Epithelial cell of prostate (primary cell): ENCODE measurements around the gene TAS2R10.
"Not testable (repeated sequence)": the region's sequence is repeated elsewhere in the genome, so short reads cannot be mapped to it uniquely, and the experiment has no call there.

Experiments used
- DNase-seq: peaks from one replicate; pipeline ENCODE4 v3.0.0-alpha.2; 2011; ENCODE audit warnings: low read depth, low spot score
- H3K27ac ChIP-seq: fragments of 450-650 bp; 2 replicates; pipeline ENCODE4 v1.5.1; 2017; ENCODE audit warnings: mild to moderate bottlenecking

Gene TAS2R10

DNA sequence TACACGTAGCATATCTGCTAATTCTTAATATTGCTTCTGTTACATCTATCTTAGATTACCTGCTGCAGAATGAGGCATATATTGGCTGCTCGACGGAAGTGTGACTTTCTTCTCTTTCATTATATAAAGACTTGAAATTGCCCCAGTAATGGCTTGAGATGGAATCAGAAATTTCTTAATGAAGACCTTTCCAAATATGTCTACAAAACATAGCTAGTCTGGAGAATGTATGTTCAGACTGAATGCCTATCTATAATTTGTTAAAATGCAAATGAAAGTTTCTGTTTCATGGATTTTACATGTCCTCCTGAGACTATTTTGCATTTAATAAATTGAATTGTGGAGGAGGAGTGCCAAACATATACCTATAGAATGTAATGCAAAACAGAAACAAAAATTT lies at the start of gene TAS2R10:
Gene TAS2R10 (minus strand): TSS at position 101 of the 400 bp plus-strand sequence. CDS start 89 bp downstream, at position 12.
- H3K27ac ChIP-seq: no peak within 1 kb of the TSS
- no peak for DNase-seq

DNA sequence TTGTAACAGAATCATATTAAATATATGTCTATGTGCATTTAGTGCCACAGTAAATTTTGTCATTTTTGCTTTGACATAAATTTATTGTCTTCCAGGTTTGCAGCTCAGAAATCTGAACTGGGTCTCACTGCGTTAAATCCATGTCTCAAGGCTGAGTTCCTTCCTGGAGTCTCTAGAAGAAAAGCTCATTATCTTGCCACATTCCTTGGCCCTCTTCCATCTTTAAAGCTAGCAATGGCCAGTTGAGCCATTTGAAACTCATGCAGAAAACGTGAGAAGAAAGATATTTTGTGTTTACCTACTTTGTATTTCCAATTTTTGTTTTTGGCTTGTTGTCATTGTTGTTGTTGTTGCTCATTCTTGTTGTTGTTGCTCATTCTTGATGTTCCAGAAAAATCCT lies 47.2 kb upstream of the TAS2R10 start:
- no peak for DNase-seq

DNA sequence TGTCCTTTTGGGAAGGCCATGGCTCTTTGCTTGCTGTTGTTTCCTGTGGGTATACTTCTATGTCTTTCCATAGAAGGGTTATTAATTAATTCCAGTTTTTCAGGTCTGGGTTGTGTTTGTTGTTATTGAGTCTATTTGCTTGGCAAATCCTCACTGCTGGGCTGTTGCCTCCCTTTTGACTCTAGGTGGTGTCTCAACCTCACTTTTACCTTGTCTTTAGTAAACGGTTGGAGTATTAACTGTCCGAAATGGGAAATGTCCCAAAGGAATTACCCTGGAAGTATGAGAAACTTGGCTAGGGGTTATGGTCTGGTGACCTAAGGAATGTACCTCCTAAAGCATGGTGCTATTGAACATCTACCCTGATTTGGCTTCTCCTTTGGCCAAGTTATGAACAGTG lies 41.2 kb upstream of the TAS2R10 start:
- no peak for DNase-seq
- H3K27ac ChIP-seq: no peak overlapping the region

More for the DNA sequence above, 47.2 kb upstream of the TAS2R10 start:
- H3K27ac ChIP-seq: no peak overlapping the region

DNA sequence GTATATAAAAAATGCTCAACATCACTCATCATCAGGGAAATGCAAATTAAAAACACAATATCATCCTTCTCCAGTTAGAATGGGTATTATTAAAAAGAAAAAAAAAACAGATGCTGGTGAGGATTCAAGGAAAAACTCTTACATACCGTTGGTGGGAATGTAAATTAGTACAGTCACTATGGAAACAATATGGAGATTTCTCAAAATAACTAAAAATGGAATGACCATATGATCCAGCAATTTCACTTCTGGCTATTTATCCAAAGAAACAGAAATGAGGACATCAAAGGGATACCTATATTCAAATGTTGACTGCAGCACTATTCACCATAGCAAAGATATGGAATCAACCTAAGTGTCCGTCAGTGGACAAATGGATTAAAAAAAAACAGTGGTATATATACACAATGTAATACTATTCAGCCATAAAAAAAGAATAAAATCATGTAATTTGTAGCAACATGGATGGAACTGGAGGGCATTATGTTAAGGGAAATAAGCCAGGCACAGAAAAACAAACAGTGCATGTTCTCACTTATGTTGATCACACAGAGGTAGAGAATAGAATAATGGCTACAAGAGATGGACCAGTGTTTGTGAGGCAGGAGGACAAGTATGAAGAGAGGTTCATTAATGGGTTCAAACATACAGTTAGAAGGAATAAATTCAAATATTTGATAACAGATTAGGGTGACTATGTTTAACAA lies 37.5 kb upstream of the TAS2R10 start:
- no peak for DNase-seq
- no peak overlapping the region for H3K27ac ChIP-seq

- DNase-seq: no peak
- no peak overlapping the region for H3K27ac ChIP-seq
Observed at GRCh38 chr12:10861366-10861765, 35.2 kb upstream of the TAS2R10 start.

- no peak for DNase-seq
- no peak overlapping the region for H3K27ac ChIP-seq
Observed at GRCh38 chr12:10855807-10856206, 29.6 kb upstream of the TAS2R10 start.

DNA sequence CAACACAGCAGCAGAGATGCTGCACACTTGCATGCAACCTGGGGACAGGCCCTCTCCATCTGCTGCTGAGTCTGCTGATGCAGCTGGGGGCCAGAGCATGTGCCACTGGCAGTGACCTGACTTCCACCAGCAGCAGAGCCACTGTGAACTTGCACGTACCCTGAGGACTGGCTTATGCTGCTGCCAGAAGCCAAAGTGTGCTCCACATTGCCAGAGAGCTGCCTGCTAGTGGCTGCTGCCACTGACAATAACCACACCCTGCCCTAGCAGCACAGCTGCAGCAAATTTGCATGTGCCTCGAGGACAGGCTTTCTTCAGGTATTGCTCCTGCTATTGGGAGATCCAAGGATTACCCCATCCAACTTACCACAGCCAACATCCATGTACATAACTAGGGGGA lies 27.6 kb upstream of the TAS2R10 start:
- no peak overlapping the region for H3K27ac ChIP-seq
- no peak for DNase-seq

GRCh38 chr12:10851243-10851858 lies 25.2 kb upstream of the TAS2R10 start:
- no peak for DNase-seq
- H3K27ac ChIP-seq: no peak overlapping the region

GRCh38 chr12:10849425-10849878 lies 23.3 kb upstream of the TAS2R10 start, which contains the start of gene PRR4:
PRR4 (minus strand) TSS chr12:10849475; CDS start chr12:10849437, 38 bp downstream.
- no peak for DNase-seq
- no peak within 1 kb of the TSS for H3K27ac ChIP-seq

DNA sequence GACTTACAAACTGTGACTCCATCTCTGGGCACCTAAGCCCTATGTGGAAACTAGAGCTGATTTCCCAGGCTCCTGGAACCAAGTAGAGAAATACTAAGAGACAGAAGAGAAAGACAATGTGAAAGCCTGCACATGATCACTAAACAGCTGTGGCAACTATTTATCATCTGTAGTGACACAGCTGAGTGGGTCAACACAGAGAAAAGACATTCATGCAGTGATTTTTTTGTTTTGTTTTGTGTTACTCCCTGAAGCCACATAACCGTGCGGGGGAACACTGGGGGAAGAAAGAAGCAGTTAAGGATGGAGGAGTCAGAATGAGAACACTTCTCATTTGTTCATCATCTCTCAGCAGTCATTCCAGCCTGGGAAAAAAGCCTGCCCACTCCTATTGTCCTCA lies 21.6 kb upstream of the TAS2R10 start:
- no peak for DNase-seq
- H3K27ac ChIP-seq: no peak overlapping the region

DNA sequence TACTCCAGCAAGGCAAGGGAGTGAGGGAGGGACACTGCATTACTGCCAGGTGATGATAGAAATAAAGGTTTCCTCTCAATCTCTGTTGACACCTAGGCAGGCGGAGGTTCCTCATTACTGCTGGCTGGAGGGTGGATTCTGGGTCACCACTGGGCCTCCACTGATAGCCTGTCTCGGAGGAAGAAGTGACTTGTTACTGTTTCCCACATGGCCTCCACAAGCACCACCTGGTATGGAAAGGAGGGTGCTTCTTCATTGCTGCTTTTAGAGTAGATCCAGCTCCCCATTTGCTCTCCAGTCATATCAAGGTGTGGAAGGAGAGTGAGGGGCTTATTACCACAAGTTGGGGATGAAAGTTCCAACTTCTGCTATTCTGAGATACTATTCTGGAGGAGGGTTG lies 16.7 kb upstream of the TAS2R10 start:
- H3K27ac ChIP-seq: no peak overlapping the region
- no peak for DNase-seq

DNA sequence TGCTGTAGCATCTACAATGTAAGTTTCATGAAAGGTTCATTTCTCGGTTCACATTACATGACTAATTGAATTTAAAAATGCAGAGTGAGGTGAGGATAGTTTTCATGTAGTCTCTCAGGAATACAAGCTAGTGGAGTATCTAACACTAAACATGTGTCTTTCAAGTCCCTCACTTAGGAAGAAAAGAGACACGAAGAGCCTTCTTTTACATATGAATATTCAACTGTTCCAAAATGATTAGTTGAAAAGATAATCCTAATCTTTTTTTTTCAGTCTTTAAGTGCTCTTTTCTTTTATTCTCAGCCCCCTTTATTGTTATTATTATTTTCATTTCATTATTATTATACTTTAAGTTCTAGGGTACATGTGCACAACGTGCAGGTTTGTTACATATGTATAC lies 12.3 kb upstream of the TAS2R10 start:
- no peak overlapping the region for H3K27ac ChIP-seq
- DNase-seq: no peak

- H3K27ac ChIP-seq: no peak overlapping the region
- no peak for DNase-seq
Observed at GRCh38 chr12:10829994-10830393, 3.8 kb upstream of the TAS2R10 start.

DNA sequence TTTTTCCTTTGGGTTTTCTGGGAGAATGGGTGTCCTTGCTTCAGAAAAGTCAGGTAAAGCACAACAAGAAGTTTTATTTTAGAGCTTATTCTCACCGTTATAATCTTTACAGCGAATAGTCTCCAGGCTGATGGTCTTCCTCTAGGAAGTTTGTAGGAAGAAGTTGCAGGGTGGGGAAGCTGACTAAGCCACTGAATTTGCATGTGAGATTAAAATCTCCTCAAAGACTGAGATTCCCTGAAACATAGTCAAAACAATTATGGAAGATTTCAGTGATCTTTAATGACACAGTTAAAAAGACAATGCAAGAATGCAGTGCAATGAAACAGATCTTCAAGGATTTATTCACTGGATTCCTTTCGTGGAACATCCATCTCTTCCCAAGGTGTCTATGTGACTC lies 1.2 kb downstream of the TAS2R10 start:
- no peak for DNase-seq
- no peak overlapping the region for H3K27ac ChIP-seq

DNA sequence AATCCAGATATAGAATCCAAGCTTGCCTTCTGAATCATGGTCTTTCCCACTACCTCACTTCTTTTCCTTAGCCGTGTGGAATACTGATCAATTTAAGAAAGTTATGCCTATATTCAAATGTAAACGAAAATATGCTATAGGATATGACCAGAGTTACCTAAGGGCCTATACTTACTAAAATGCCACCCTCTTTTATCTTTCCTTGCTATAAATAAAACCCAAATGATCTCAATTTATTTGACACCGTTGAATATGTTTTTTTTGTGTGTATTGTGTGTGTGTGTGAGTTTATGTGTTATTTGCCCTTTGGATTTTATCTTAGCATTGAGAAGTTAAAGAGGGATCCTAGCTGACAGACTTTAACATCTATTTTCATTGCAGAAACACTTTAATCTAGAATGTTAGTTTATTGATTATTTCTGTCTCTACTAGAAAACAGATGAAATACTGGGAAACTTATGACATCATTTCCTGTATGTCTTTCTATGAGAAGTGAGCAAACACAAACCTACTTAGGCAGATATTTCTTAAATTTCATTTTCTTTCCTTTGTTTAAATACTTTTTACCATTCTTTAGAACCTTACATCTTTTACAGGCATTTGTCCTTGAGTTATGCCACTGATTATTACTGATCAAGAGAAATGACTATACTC lies 14.1 kb downstream of the TAS2R10 start:
- no peak overlapping the region for H3K27ac ChIP-seq
- no peak for DNase-seq

DNA sequence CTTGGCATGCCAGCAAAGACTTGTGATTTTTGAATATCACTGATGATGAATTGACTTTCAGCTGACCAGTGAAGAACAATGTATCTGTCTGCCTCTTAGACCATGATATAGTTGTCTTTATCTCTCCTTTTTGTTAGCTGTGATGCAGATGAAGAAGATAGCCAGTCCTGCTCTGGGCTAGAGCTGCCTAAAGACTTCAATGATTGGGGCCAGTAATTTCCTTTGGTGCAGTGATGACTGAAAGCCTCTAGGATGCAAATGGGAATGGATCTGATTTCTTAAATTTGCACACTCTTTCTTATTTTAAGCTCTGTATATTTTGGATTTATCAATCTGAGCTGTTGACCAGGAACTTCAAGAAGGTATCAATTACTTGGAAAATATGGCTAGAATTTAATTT lies 16.1 kb downstream of the TAS2R10 start, which contains the start of gene TAS2R9:
Gene TAS2R9 (minus strand): TSS at position 101 of the 400 bp plus-strand sequence. CDS start 93 bp downstream, at position 8.
- DNase-seq: no peak
- H3K27ac ChIP-seq: no peak within 1 kb of the TSS

GRCh38 chr12:10807186-10807585 lies 19.0 kb downstream of the TAS2R10 start, which contains the start of gene TAS2R8:
TAS2R8 (minus strand) TSS chr12:10807286; CDS start chr12:10806980, 306 bp downstream.
- no peak within 1 kb of the TSS for H3K27ac ChIP-seq
- no peak for DNase-seq

GRCh38 chr12:10802587-10802986 lies 23.6 kb downstream of the TAS2R10 start, which contains the start of gene TAS2R7:
TAS2R7 (minus strand) TSS chr12:10802627; CDS start chr12:10802570, 57 bp downstream.
- DNase-seq: no peak
- H3K27ac ChIP-seq: no peak within 1 kb of the TSS

DNA sequence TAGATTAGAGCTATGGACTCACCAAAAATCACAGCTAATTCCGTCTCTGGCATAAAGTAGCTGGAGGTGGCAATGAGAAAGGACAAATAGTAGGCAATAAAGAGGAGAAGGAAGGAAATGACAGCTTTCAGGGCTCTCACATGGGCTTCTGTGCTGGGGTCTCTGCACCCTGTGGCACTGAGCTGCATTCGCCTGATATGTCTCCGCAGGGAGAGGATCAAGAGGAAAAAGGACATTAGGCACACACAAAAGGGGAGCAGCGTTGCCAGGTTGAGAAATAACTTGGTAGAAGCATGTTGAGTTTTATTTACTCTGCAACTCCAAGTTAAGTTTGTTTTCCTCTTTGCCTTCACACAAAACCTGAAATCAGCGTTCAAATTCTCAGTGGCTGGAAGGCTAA lies 24.4 kb downstream of the TAS2R10 start:
- no peak overlapping the region for H3K27ac ChIP-seq
- DNase-seq: no peak

DNA sequence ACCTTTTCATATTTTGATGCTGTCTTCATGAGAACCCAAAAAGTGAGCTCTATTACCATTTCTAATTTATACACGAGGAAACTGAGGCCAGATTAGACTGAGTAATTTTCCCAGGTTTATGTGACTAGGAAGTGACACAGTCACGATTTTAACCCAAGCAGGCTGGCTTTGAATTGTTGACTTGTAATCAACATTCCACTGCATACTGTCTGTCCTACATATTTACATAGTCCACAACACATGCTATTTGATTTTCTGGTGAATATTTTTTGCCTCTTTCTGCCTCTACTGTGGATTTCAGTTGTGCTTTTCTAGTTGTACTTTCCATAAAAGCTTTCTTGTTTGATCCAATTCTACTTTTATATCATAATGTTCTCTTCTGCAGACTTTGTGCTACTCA lies 31.9 kb downstream of the TAS2R10 start:
- DNase-seq: no peak
- H3K27ac ChIP-seq: no peak overlapping the region

DNA sequence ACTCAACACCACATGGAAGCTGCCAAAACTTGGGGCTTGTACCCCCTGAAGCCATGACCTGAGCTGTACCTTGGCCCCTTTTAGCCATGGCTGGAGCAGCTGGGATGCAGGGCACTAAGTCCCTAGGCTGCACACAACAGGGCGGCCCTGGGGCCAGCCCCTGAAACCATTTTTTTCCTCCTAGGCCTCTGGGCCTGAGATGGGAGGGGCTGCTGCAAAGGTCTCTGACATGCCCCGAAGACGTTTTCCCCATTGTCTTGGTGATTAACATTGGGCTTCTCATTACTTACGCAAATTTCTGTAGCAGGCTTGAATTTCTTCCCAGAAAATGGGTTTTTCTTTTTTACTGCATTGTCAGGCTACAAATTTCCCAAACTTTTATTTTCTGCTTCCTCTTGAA lies 34.4 kb downstream of the TAS2R10 start:
- not testable (repeated sequence) for DNase-seq, H3K27ac ChIP-seq
